GM23248 (cell line): ENCODE data around the gene FRMPD4.

ENCODE experiments used
- EZH2 ChIP-seq: fragments of 200-600 bp; sonication (generic); IDR thresholded peaks from 2 replicates; pipeline ENCODE4 v1.6.1; 2018; ENCODE audit warnings: antibody characterized with exemption, mild to moderate bottlenecking; ENCODE audit not compliant: insufficient read depth, poor library complexity, severe bottlenecking
- EZH2phosphoT487 ChIP-seq: fragments of 200-600 bp; sonication (generic); IDR thresholded peaks from 2 replicates; pipeline ENCODE4 v1.6.1; 2018; ENCODE audit warnings: antibody characterized with exemption, moderate library complexity, mild to moderate bottlenecking, low read depth; ENCODE audit not compliant: insufficient read depth

DNA sequence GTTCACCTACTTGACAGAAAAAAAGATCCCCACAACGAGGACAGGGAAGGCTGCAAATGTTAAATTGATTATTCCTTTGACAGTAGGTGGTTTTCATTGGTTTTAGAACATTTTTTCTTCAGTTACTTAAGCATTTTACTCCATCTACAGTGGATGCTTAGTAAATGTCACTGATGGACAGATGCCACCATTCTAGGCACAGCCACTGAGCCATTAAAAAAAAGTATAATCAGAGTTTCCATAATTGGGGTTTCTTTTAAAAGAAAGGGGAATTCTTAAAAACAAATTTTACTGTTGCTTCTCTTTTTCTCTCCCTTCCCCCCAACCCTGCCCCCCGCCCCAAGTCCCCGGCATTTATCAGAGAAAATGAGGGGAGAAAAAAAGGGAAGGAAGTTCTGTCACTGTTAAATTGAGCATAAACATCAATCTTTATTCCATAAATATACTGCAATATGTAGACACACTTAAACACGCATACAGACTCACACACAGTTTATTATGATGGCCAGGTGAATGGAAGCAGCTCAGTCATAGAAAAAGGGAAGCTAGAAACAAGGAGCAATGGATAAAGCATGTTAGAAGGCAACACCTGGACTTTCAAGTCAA is 573.3 kb downstream of the FRMPD4 start:
- TF ChIP-seq EZH2 (no peak), EZH2phosphoT487 (no peak)
